GM15510 (cell line): ENCODE data around the gene FN3K.
A peak's percentile ranks its signal among the peaks of the same experiment; 100 is the strongest.

Experiments
- POLR2A ChIP-seq: IDR thresholded peaks from 3 replicates; pipeline ENCODE4 v1.6.1; 2011; ENCODE audit warnings: borderline replicate concordance; ENCODE audit not compliant: insufficient read length; ENCODE audit errors: extremely low read depth

FN3K gene

GRCh38 chr17:82740906-82741759 lies 5.7 kb downstream of the FN3K start:
- TF ChIP-seq POLR2A, result no peak

GRCh38 chr17:82743344-82744219 lies 8.2 kb downstream of the FN3K start:
- TF ChIP-seq POLR2A, result no peak

GRCh38 chr17:82745524-82745923 lies 10.1 kb downstream of the FN3K start:
- TF ChIP-seq POLR2A, result no peak

- no peak for TF ChIP-seq POLR2A
Measured at GRCh38 chr17:82748756-82749155, 13.3 kb downstream of the FN3K start.

- TF ChIP-seq POLR2A, result no peak
Measured at GRCh38 chr17:82750241-82750908, 15.0 kb downstream of the FN3K start.

GRCh38 chr17:82751171-82751570 lies 15.8 kb downstream of the FN3K start:
- TF ChIP-seq POLR2A, result peak; percentile 30

GRCh38 chr17:82751571-82752370 lies 16.4 kb downstream of the FN3K start, which contains the start of gene TBCD:
Gene TBCD (plus strand): TSS chr17:82752065. CDS start chr17:82752194, 129 bp downstream.
- no peak for TF ChIP-seq POLR2A

- TF ChIP-seq POLR2A, result no peak
Measured at GRCh38 chr17:82752371-82753200, 17.2 kb downstream of the FN3K start.

- TF ChIP-seq POLR2A, result no peak
Measured at GRCh38 chr17:82753201-82753464, 17.7 kb downstream of the FN3K start.

- TF ChIP-seq POLR2A, result no peak
Measured at GRCh38 chr17:82754297-82755208, 19.1 kb downstream of the FN3K start.

GRCh38 chr17:82756166-82756565 lies 20.8 kb downstream of the FN3K start:
- TF ChIP-seq POLR2A, result no peak

GRCh38 chr17:82765371-82765770 lies 30.0 kb downstream of the FN3K start:
- no peak for TF ChIP-seq POLR2A
